PC-9 (cell line): ENCODE measurements around the gene MSH2. TPM values are rescaled to one million over a fixed set of nuclear protein-coding genes. Genes with fewer than 3 reads are reported as not detected.

Experiments used
- BruUV-seq: library from RNA; stranded (reverse); fragments of 400-500 nt; replicated peaks from 2 replicates; lab custom pipeline; 2021; lab: Mats Ljungman, UMichigan
- CTCF ChIA-PET: fragments of 300-600 bp; sonication (Branson Sonifier 250); formaldehyde crosslinking; loops from one replicate; lab custom pipeline; 2022; ENCODE audit warnings: antibody characterized with exemption; lab: Charles Lee
- POLR2A ChIA-PET: fragments of 300-600 bp; sonication (Branson Sonifier 250); formaldehyde crosslinking; loops from one replicate; lab custom pipeline; 2022; ENCODE audit warnings: antibody characterized with exemption; ENCODE audit not compliant: unreplicated experiment; lab: Charles Lee
- DNase-seq, 2 experiments: peaks; one replicate each; pipeline versions ENCODE4 v3.0.0 to v3.0.0-alpha.2; 2015 to 2022; ENCODE audit warnings: mixed read lengths in 1 of 2
- H2AFZ ChIP-seq: fragments of 200-600 bp; sonication (generic); 2 replicates; pipeline ENCODE4 v1.8.1; 2017; ENCODE audit warnings: antibody characterized with exemption
- H3F3A ChIP-seq: fragments of 200-600 bp; sonication (generic); 2 replicates; pipeline ENCODE4 v1.8.1; 2017; ENCODE audit warnings: antibody characterized with exemption, mild to moderate bottlenecking, low read depth; ENCODE audit not compliant: insufficient read depth
- H3K27ac ChIP-seq: fragments of 200-600 bp; sonication (generic); 2 replicates; pipeline ENCODE4 v1.6.1; 2016; ENCODE audit warnings: mixed run types
- H3K27me3 ChIP-seq: fragments of 200-600 bp; sonication (generic); 2 replicates; pipeline ENCODE4 v1.6.1; 2016; ENCODE audit warnings: low read depth, mixed run types; ENCODE audit not compliant: insufficient read depth
- H3K36me3 ChIP-seq: fragments of 200-600 bp; sonication (generic); 2 replicates; pipeline ENCODE4 v1.6.1; 2016; ENCODE audit warnings: low read depth, mixed run types
- H3K4me1 ChIP-seq: fragments of 200-600 bp; sonication (generic); replicated peaks from 2 replicates; pipeline ENCODE4 v1.6.1; 2016; ENCODE audit warnings: mixed run types; ENCODE audit not compliant: insufficient read depth
- H3K4me2 ChIP-seq: fragments of 200-600 bp; sonication (generic); 2 replicates; pipeline ENCODE4 v1.6.1; 2017; ENCODE audit warnings: mixed run types
- H3K4me3 ChIP-seq: fragments of 200-600 bp; sonication (generic); 2 replicates; pipeline ENCODE4 v1.6.1; 2016; ENCODE audit warnings: mixed run types
- H3K79me2 ChIP-seq: fragments of 200-600 bp; sonication (generic); 2 replicates; pipeline ENCODE4 v1.6.1; 2017; ENCODE audit warnings: low read depth, mixed run types
- H3K9me2 ChIP-seq: fragments of 200-600 bp; sonication (generic); 2 replicates; pipeline ENCODE4 v1.8.1; 2017; ENCODE audit warnings: mild to moderate bottlenecking; ENCODE audit not compliant: insufficient read depth
- H3K9me3 ChIP-seq: fragments of 200-600 bp; sonication (generic); 2 replicates; pipeline ENCODE4 v1.8.1; 2016; ENCODE audit warnings: low read depth; ENCODE audit not compliant: insufficient read depth
- H4K20me1 ChIP-seq: fragments of 200-600 bp; sonication (generic); 2 replicates; pipeline ENCODE4 v1.8.1; 2017; ENCODE audit not compliant: insufficient read depth
- CTCF ChIP-seq: fragments of 200-600 bp; sonication (generic); conservative IDR thresholded peaks from 2 replicates; pipeline ENCODE4 v1.6.1; 2017; ENCODE audit warnings: mixed run types, antibody characterized with exemption, mild to moderate bottlenecking, moderate library complexity
- EZH2 ChIP-seq: fragments of 200-600 bp; sonication (generic); IDR thresholded peaks from 2 replicates; pipeline ENCODE4 v1.8.0; 2017; ENCODE audit warnings: antibody characterized with exemption, low read depth
- intact Hi-C: fragments of 100-400 bp; cut with micrococcal nuclease; formaldehyde crosslinking; loops from one replicate; pipeline ENCODE4 v1.10.0; 2022; ENCODE audit not compliant: unreplicated experiment
- total RNA-seq: library from RNA; stranded (reverse); gene quantifications from 2 replicates; pipeline ENCODE4 v1.2.3, GENCODE V29; 2021

MSH2 gene
- total RNA-seq, 1 experiment from 2014 or later = 54.2 TPM

GRCh38 chr2:47373747-47374146 is 29.2 kb upstream of the MSH2 start:
- Histone ChIP-seq H2AFZ (no peak overlapping the region), H3K4me3 (no peak overlapping the region), H3K9me2 (no peaks in the 10 kb centered on the region), H3K36me3 (peaks cover 62% of the 10 kb centered on the region), H3K27me3 (no peaks in the 10 kb centered on the region), H4K20me1 (peaks cover 42% of the 10 kb centered on the region), H3K4me2 (no peak overlapping the region), H3F3A (peaks cover 23% of the 10 kb centered on the region), H3K4me1 (peaks cover 21% of the 10 kb centered on the region), H3K79me2 (peaks cover 63% of the 10 kb centered on the region), H3K9me3 (no peaks in the 10 kb centered on the region), H3K27ac (no peak overlapping the region)
- BruUV-seq = no TSS peak
- ChIA-PET POLR2A (interaction anchor here (0.6 kb wide), 1 partner anchor 39 kb away, joined by 32 read pairs; no protein-coding TSS in a partner anchor), CTCF (interaction anchor here (0.5 kb wide), 1 partner anchor 468 kb away, joined by 3 read pairs; no protein-coding TSS in a partner anchor)
- TF ChIP-seq EZH2 (no peak), CTCF (0 out of 2 replicates have a peak, but pooled peaks have one; percentile 21)
- peak in 1 of 2 experiments; percentile 41 for DNase-seq
- intact Hi-C loops = loop anchor here (1.0 kb wide), 1 partner anchor 38 kb away; no protein-coding TSS in a partner anchor

- intact Hi-C loops = no loop called here
- POLR2A ChIA-PET = no interaction called here
- H3K27me3 ChIP-seq = no peaks in the 10 kb centered on the region
- H3K4me1 ChIP-seq = peaks cover 21% of the 10 kb centered on the region
- peaks cover 27% of the 10 kb centered on the region for H3F3A ChIP-seq
- no peak for DNase-seq
- peaks cover 60% of the 10 kb centered on the region for H3K79me2 ChIP-seq
- no peak overlapping the region for H3K4me2 ChIP-seq
- no peak overlapping the region for H2AFZ ChIP-seq
- CTCF ChIA-PET = no interaction called here
- no peaks in the 10 kb centered on the region for H3K9me3 ChIP-seq
- no peaks in the 10 kb centered on the region for H3K9me2 ChIP-seq
- no peak for TF ChIP-seq CTCF
- TF ChIP-seq EZH2 = no peak
- H3K27ac ChIP-seq = no peak overlapping the region
- H4K20me1 ChIP-seq = peaks cover 45% of the 10 kb centered on the region
- BruUV-seq = no TSS peak
- peaks cover 78% of the 10 kb centered on the region for H3K36me3 ChIP-seq
- H3K4me3 ChIP-seq = no peak overlapping the region
Measured at GRCh38 chr2:47375307-47375706, 27.6 kb upstream of the MSH2 start.

GRCh38 chr2:47379384-47379783 is 23.6 kb upstream of the MSH2 start:
- Histone ChIP-seq H3K9me3 (no peaks in the 10 kb centered on the region), H3K27ac (no peak overlapping the region), H3K36me3 (peaks cover 76% of the 10 kb centered on the region), H3K4me3 (no peak overlapping the region), H2AFZ (no peak overlapping the region), H3K79me2 (peaks cover 19% of the 10 kb centered on the region), H3K4me1 (no peaks in the 10 kb centered on the region), H3K27me3 (no peaks in the 10 kb centered on the region), H4K20me1 (peaks cover 12% of the 10 kb centered on the region), H3K9me2 (no peaks in the 10 kb centered on the region), H3F3A (peaks cover 53% of the 10 kb centered on the region), H3K4me2 (no peak overlapping the region)
- intact Hi-C loops = no loop called here
- ChIA-PET CTCF (no interaction called here), POLR2A (no interaction called here)
- no TSS peak for BruUV-seq
- TF ChIP-seq CTCF (no peak), EZH2 (no peak)
- no peak for DNase-seq
